Measurements from ENCODE around the gene SQOR. TPM values are rescaled to one million over a fixed set of nuclear protein-coding genes. Genes with fewer than 3 reads are reported as not detected.

SQOR gene
- total and polyA plus RNA-seq, 9 donors: 2.1 to 4.6 (median 3.1) TPM

DNA sequence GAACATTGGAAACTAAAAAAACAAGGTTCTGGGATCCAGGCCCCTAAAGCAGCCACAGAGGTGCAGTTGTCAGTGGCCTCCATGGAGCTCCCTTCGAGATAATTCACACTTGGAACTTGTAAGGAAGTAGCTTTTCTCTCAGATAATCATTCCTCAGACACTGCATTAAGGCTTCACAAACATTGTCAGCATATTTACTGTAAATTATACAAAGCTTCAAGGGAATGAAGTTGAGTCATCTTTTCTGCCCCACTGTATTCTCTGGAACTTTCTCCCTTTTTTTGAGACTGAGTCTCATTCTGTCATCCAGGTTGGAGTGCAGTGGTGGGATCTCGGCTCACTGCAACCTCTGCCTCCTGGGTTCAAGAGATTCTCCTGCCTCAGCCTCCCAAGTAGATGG is 40.5 kb upstream of the SQOR start:
- H3K4me1 ChIP-seq (ENCODE audit: control insufficient read depth, insufficient read depth, low read length): no peaks in the 10 kb centered on the region
- no peaks in the 10 kb centered on the region for H3K27me3 ChIP-seq (ENCODE audit: control insufficient read depth, insufficient read depth, low read length)
- no peak overlapping the region for H3K4me3 ChIP-seq (ENCODE audit: low read length)
- peaks cover 11% of the 10 kb centered on the region for H3K9me3 ChIP-seq (replicated peaks; ENCODE audit: control insufficient read depth, low read depth, low read length)
- peaks cover 15% of the 10 kb centered on the region for H3K36me3 ChIP-seq (ENCODE audit: control insufficient read depth, insufficient read depth, low read length)
- no peak overlapping the region for H3K27ac ChIP-seq (ENCODE audit: low read length)
- no peak for DNase-seq
- WGBS (ENCODE audit: insufficient coverage): no CpG with 5 or more reads among the region's 2 CpGs

DNA sequence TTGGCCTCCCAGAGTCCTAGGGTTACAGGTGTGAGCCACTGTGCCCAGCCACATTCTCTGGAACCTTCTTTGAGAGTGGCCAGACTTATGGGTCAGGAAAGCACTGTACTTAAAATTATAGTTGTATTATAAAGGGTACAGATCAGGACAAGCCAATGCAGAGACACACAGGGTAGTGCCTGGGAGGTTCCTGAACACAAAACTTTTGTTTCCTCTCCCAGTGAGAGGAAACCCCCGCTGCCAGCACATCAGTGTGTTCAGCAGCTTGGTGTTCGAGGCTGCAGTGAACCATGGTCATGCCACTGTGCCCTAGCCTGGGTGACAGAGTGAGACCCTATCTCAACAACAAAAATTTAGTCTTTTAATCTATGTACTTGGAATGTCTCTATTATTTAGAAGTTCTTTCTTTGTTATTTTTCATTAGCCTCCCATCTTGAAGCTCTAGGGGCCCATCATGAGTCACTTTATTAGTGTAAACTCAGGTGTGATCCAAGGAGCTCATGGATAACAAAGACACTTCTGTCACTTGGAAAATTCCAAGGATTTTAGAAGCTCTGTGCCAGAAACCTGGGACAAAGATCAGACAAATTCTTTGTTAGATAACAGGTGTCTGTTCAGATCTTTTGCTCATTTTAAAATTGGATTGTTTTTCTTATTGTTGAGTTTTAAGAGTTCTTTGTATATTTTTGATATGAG is 39.8 kb upstream of the SQOR start:
- Histone ChIP-seq H3K9me3 (replicated peaks; ENCODE audit: control insufficient read depth, low read depth, low read length) (peaks cover 11% of the 10 kb centered on the region), H3K4me1 (ENCODE audit: control insufficient read depth, insufficient read depth, low read length) (no peaks in the 10 kb centered on the region), H3K36me3 (ENCODE audit: control insufficient read depth, insufficient read depth, low read length) (peaks cover 15% of the 10 kb centered on the region), H3K27ac (ENCODE audit: low read length) (no peak overlapping the region), H3K27me3 (ENCODE audit: control insufficient read depth, insufficient read depth, low read length) (no peaks in the 10 kb centered on the region), H3K4me3 (ENCODE audit: low read length) (no peak overlapping the region)
- DNase-seq: no peak
- WGBS (ENCODE audit: insufficient coverage): 90% methylated on average over 2 of the region's 2 CpGs

DNA sequence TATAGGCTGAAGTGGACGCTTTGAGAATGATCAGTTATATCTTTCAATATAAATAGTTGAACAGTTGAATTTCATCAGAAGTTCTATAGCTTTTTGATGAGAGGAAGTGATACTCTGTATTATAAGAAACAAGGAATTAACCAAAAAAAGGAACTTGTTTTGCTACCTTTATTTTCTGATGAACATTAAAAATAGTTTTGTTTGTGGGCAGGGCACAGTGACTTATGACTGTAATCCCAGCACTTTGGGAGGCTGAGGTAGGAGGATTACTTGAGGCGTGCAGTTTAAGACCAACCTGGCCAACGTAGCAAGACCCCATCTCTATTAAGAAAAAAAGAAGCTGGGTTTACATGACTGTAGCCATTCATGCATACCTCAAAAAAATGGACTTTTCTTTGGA is 30.9 kb upstream of the SQOR start:
- no peaks in the 10 kb centered on the region for H3K4me1 ChIP-seq (ENCODE audit: control insufficient read depth, insufficient read depth, low read length)
- no peak overlapping the region for H3K4me3 ChIP-seq (ENCODE audit: low read length)
- no peaks in the 10 kb centered on the region for H3K9me3 ChIP-seq (replicated peaks; ENCODE audit: control insufficient read depth, low read depth, low read length)
- DNase-seq: no peak
- no peak overlapping the region for H3K27ac ChIP-seq (ENCODE audit: low read length)
- WGBS (ENCODE audit: insufficient coverage): no CpG with 5 or more reads among the region's 3 CpGs
- H3K27me3 ChIP-seq (ENCODE audit: control insufficient read depth, insufficient read depth, low read length): no peaks in the 10 kb centered on the region
- peaks cover 5% of the 10 kb centered on the region for H3K36me3 ChIP-seq (ENCODE audit: control insufficient read depth, insufficient read depth, low read length)

DNA sequence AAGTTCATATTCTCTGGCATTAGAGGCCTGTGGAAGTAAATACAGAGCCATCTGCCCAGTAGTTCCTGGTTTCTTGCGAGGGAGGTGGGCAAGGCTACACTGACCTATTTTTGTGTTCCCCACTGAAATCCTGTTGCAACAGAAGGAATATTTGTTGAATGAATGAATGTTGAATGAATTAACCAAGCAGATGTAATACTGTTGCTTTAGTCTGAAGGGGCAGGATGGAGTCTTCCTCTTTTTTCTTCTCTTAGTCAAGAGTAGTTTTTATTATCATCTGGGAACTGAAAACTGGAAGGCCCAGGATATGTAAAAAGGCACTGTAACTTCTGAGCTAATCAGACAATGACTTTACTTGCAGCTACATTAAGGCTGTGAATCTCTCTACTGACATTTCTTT is 30.5 kb upstream of the SQOR start:
- no peak for DNase-seq
- H3K27ac ChIP-seq (ENCODE audit: low read length): no peak overlapping the region
- no peaks in the 10 kb centered on the region for H3K27me3 ChIP-seq (ENCODE audit: control insufficient read depth, insufficient read depth, low read length)
- WGBS (ENCODE audit: insufficient coverage): no CpG with 5 or more reads among the region's 1 CpG
- no peak overlapping the region for H3K4me3 ChIP-seq (ENCODE audit: low read length)
- no peaks in the 10 kb centered on the region for H3K4me1 ChIP-seq (ENCODE audit: control insufficient read depth, insufficient read depth, low read length)
- H3K9me3 ChIP-seq (replicated peaks; ENCODE audit: control insufficient read depth, low read depth, low read length): no peaks in the 10 kb centered on the region
- peaks cover 5% of the 10 kb centered on the region for H3K36me3 ChIP-seq (ENCODE audit: control insufficient read depth, insufficient read depth, low read length)

DNA sequence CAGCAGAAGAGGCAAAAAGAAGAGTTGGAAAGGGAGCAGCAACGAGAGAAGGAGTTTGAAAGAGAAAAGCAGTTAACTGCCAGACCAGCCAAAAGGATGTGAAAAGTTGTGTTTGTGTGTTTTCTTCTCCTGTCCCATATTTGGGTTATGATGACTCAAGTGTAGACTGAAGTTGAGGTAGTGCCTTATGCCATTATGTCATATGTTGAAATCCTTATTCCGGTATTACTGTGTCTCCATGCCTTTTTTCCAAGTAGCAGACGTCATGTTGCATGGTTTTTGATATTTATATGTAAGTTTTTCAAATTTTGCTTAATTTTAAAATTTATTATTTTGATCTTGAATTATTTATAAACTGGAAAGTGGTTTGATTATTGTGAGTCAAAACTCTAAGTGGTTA is 28.4 kb upstream of the SQOR start:
- Histone ChIP-seq H3K27ac (ENCODE audit: low read length) (no peak overlapping the region), H3K27me3 (ENCODE audit: control insufficient read depth, insufficient read depth, low read length) (no peaks in the 10 kb centered on the region), H3K9me3 (replicated peaks; ENCODE audit: control insufficient read depth, low read depth, low read length) (no peaks in the 10 kb centered on the region), H3K4me1 (ENCODE audit: control insufficient read depth, insufficient read depth, low read length) (no peaks in the 10 kb centered on the region), H3K4me3 (ENCODE audit: low read length) (no peak overlapping the region), H3K36me3 (ENCODE audit: control insufficient read depth, insufficient read depth, low read length) (peaks cover 5% of the 10 kb centered on the region)
- no peak for DNase-seq
- 75% methylated on average over 1 of the region's 3 CpGs for whole genome bisulfite sequencing (ENCODE audit: insufficient coverage)

DNA sequence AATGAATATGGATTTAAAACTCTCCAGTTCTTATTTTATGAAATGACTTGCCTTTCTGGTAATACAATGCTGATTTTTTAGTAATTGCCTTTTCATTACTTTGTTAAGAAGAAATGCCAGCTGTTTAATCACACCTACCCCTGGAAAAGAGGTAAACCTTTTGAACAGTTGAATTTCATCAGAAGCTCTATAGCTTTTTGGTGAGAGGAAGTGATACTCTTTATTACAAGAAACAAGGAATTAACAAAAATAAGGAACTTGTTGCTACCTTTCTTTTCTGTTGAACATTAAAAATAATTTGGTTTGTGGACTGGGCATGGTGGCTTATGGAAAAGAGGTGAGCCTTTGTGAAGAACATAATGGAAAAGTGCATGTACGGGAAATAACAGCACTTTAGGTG is 28.0 kb upstream of the SQOR start:
- WGBS (ENCODE audit: insufficient coverage): no CpG with 5 or more reads among the region's 1 CpG
- Histone ChIP-seq H3K4me3 (ENCODE audit: low read length) (no peak overlapping the region), H3K27me3 (ENCODE audit: control insufficient read depth, insufficient read depth, low read length) (no peaks in the 10 kb centered on the region), H3K9me3 (replicated peaks; ENCODE audit: control insufficient read depth, low read depth, low read length) (no peaks in the 10 kb centered on the region), H3K27ac (ENCODE audit: low read length) (no peak overlapping the region), H3K36me3 (ENCODE audit: control insufficient read depth, insufficient read depth, low read length) (peaks cover 5% of the 10 kb centered on the region), H3K4me1 (ENCODE audit: control insufficient read depth, insufficient read depth, low read length) (no peaks in the 10 kb centered on the region)
- DNase-seq: no peak

DNA sequence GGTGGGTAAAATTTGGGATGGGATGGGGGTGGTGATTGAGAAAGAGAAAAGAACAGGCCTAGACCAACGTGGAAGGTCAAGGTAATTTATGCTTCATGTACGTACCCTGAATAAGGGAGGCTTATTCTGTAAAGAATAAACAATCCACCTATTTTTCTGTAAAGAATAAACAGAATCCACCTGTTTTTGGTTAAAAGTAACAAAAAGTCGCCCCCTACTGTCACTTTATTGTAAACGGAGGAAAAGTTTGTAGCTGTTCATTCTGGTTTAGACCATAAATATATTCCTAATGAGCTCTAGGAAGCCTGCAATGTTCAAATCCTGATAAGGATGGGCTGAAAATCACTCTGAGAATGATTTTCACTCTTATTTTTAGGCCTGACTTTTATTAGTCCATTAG is 23.5 kb upstream of the SQOR start:
- Histone ChIP-seq H3K9me3 (replicated peaks; ENCODE audit: control insufficient read depth, low read depth, low read length) (no peaks in the 10 kb centered on the region), H3K27ac (ENCODE audit: low read length) (no peak overlapping the region), H3K36me3 (ENCODE audit: control insufficient read depth, insufficient read depth, low read length) (peaks cover 5% of the 10 kb centered on the region), H3K4me1 (ENCODE audit: control insufficient read depth, insufficient read depth, low read length) (no peaks in the 10 kb centered on the region), H3K27me3 (ENCODE audit: control insufficient read depth, insufficient read depth, low read length) (no peaks in the 10 kb centered on the region), H3K4me3 (ENCODE audit: low read length) (no peak overlapping the region)
- no peak for DNase-seq
- no CpG with 5 or more reads among the region's 4 CpGs for WGBS (ENCODE audit: insufficient coverage)

DNA sequence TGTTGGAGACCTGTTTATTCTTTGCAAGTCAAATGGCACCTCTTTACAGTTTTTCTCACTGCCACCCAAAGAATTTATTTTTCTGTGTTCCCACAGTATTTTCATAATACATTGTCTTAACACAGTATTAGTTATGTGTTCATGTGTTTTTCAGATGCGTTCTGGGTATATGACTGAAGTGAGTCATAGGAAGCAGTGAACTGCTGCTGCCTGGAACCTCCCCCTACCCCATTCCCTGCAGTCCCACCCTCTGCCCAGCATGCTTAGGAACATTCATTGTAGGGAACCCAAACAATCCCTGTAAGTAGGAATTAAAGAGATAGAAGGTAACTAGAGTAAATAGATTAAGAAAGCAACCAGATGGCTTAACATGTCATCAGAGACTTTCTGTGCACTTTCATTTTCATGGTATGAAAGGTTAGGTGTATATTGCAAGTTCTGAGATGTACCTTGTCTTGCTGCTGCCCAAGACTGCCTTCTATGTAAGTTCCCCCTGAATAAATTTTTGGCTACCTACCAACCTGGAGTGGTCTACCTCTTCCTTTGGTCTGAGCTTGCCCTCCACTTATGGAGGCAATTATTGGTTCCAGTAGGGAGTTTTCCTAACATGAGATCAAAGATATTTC is 21.9 kb upstream of the SQOR start:
- no peak for DNase-seq
- no CpG with 5 or more reads among the region's 1 CpG for WGBS (ENCODE audit: insufficient coverage)
- Histone ChIP-seq H3K9me3 (replicated peaks; ENCODE audit: control insufficient read depth, low read depth, low read length) (no peaks in the 10 kb centered on the region), H3K27ac (ENCODE audit: low read length) (no peak overlapping the region), H3K4me3 (ENCODE audit: low read length) (no peak overlapping the region), H3K36me3 (ENCODE audit: control insufficient read depth, insufficient read depth, low read length) (peaks cover 5% of the 10 kb centered on the region), H3K4me1 (ENCODE audit: control insufficient read depth, insufficient read depth, low read length) (no peaks in the 10 kb centered on the region), H3K27me3 (ENCODE audit: control insufficient read depth, insufficient read depth, low read length) (no peaks in the 10 kb centered on the region)

DNA sequence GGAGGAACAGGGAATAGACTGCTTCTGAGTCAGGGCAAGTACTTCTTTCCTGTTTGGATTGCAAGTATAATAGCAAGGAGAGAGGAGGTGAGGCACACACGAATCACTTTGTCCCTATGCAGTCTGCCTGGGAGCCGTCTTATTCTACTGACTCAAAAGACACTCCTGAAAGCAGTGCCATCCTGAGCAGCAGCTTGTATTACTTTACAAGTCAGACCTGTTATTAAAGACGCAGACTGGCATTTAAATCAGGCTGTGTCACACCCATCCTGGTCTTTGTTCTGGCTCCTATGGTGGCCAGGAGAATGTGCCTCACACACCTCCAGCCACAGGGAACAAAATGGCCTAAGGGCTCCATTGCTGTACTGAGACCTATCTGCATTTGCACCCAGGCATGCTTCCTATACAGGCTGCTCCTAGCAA is 17.9 kb upstream of the SQOR start:
- no peaks in the 10 kb centered on the region for H3K27me3 ChIP-seq (ENCODE audit: control insufficient read depth, insufficient read depth, low read length)
- no peak overlapping the region for H3K27ac ChIP-seq (ENCODE audit: low read length)
- no peaks in the 10 kb centered on the region for H3K36me3 ChIP-seq (ENCODE audit: control insufficient read depth, insufficient read depth, low read length)
- 54% methylated on average over 3 of the region's 3 CpGs for WGBS (ENCODE audit: insufficient coverage)
- no peaks in the 10 kb centered on the region for H3K4me1 ChIP-seq (ENCODE audit: control insufficient read depth, insufficient read depth, low read length)
- no peak for DNase-seq
- no peaks in the 10 kb centered on the region for H3K9me3 ChIP-seq (replicated peaks; ENCODE audit: control insufficient read depth, low read depth, low read length)
- H3K4me3 ChIP-seq (ENCODE audit: low read length): no peak overlapping the region

DNA sequence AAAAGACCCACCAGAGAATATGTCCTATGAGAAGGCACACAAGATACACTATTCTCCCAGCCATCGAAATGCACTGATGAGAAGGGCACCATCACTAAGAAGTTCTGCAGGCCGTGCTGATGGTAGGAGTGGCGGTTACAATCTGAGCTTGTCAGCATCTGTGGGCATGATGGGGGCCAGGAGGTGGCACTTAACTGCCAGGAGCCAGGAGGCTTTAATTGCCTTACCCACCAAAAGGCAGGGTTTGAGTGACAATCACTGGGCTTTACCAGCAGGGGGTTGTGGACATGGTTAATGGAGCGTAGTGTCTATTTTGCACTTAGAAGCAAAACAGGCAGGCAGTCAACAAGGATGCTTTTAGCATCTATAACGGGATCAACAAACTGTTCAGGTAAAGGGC is 16.0 kb upstream of the SQOR start:
- Histone ChIP-seq H3K4me3 (ENCODE audit: low read length) (no peak overlapping the region), H3K27me3 (ENCODE audit: control insufficient read depth, insufficient read depth, low read length) (no peaks in the 10 kb centered on the region), H3K36me3 (ENCODE audit: control insufficient read depth, insufficient read depth, low read length) (no peaks in the 10 kb centered on the region), H3K27ac (ENCODE audit: low read length) (no peak overlapping the region), H3K9me3 (replicated peaks; ENCODE audit: control insufficient read depth, low read depth, low read length) (no peaks in the 10 kb centered on the region), H3K4me1 (ENCODE audit: control insufficient read depth, insufficient read depth, low read length) (no peaks in the 10 kb centered on the region)
- WGBS (ENCODE audit: insufficient coverage): 72% methylated on average over 4 of the region's 5 CpGs
- DNase-seq: no peak

Data from muscle of leg (tissue), 11 donors.